ENCODE measurements around the gene MMP12.

MMP12 gene

DNA sequence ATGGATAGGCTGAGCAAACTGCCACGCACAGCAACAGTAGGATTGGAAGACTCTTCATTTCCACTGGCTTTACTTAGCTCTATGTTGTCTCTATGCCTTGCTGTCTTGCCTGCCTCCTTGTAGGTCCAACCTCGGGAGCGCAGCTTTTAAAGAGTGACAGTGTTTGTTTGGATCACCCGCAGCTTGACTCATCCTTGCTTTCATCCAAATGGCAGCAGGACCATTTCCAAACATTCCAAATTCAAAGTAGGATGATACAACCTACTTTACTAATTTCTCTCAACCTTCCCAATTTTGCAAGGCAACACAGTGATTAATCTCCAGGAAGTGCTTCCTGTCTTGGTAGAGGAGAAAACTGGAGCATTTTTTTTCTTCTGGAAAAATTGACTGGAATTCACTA lies 31.3 kb downstream of the MMP12 start, which contains the start of gene MMP3:
TSS of gene MMP3 (minus strand) at position 121 of the 400 bp plus-strand sequence. CDS start at position 58, 63 bp downstream.
- no peaks in the 10 kb centered on the region for H3K9me3 ChIP-seq (ENCODE audit: insufficient read depth, low read depth, low read length)
- H3K4me3 ChIP-seq (ENCODE audit: low read length): no peak within 1 kb of the TSS
- H3K36me3 ChIP-seq (ENCODE audit: insufficient read depth, low read depth, low read length): no peaks in the 10 kb centered on the region
- no peak within 1 kb of the TSS for H3K9ac ChIP-seq (ENCODE audit: low read depth, low read length)
- no peaks in the 10 kb centered on the region for H3K4me1 ChIP-seq (ENCODE audit: insufficient read depth, low read length)
- no peaks in the 10 kb centered on the region for H3K27me3 ChIP-seq (ENCODE audit: insufficient read depth, low read length)
- H3K27ac ChIP-seq (ENCODE audit: low read length): no peak within 1 kb of the TSS

DNA sequence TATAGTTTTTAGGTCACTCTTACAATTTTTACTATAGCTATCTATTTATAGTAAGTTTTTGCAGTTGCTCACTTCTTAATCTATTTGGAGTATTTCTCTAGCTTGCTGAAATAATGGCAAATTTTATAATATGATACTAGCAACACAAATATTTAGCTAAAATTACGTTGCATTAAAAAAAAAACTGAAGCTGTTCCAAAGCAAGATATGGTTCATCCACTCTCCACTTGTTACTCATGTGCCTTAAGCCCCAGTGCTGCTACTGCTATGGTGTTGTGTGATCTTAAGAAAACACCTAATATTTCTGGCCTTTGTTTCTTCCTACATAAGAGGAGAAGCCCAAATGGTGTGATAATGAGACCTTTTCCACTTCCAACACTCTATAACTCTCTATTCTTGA lies 31.9 kb downstream of the MMP12 start:
- no peak overlapping the region for H3K9ac ChIP-seq (ENCODE audit: low read depth, low read length)
- no peaks in the 10 kb centered on the region for H3K36me3 ChIP-seq (ENCODE audit: insufficient read depth, low read depth, low read length)
- no peaks in the 10 kb centered on the region for H3K4me1 ChIP-seq (ENCODE audit: insufficient read depth, low read length)
- H3K9me3 ChIP-seq (ENCODE audit: insufficient read depth, low read depth, low read length): no peaks in the 10 kb centered on the region
- H3K27me3 ChIP-seq (ENCODE audit: insufficient read depth, low read length): no peaks in the 10 kb centered on the region
- no peak overlapping the region for H3K4me3 ChIP-seq (ENCODE audit: low read length)
- H3K27ac ChIP-seq (ENCODE audit: low read length): no peak overlapping the region

GRCh38 chr11:102840018-102840417 lies 34.8 kb downstream of the MMP12 start:
- no peaks in the 10 kb centered on the region for H3K9me3 ChIP-seq (ENCODE audit: insufficient read depth, low read depth, low read length)
- peaks cover 11% of the 10 kb centered on the region for H3K4me1 ChIP-seq (ENCODE audit: insufficient read depth, low read length)
- no peaks in the 10 kb centered on the region for H3K36me3 ChIP-seq (ENCODE audit: insufficient read depth, low read depth, low read length)
- H3K4me3 ChIP-seq (ENCODE audit: low read length): no peak overlapping the region
- H3K9ac ChIP-seq (ENCODE audit: low read depth, low read length): no peak overlapping the region
- no peaks in the 10 kb centered on the region for H3K27me3 ChIP-seq (ENCODE audit: insufficient read depth, low read length)
- H3K27ac ChIP-seq (ENCODE audit: low read length): no peak overlapping the region

DNA sequence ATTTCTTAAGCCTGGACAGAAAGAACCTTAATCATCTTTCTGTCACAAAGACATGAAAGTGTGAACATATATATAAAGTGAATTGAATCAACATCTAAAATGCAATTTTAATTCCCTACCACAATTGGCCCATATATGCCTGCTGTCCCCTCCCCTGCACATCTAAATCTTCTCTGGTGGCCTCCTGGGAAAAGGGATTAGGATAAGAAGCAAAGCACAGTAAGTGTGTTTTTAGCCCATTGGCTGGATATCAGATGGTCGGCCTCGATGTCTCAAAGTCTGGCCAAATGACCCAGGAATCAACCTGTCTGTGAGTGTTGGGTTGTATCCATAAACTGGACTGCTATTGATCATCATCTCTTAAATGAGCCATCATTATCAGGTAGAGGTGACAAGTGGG lies 37.1 kb downstream of the MMP12 start:
- H3K4me1 ChIP-seq (ENCODE audit: insufficient read depth, low read length): peaks cover 11% of the 10 kb centered on the region
- H3K27ac ChIP-seq (ENCODE audit: low read length): no peak overlapping the region
- H3K9me3 ChIP-seq (ENCODE audit: insufficient read depth, low read depth, low read length): no peaks in the 10 kb centered on the region
- H3K4me3 ChIP-seq (ENCODE audit: low read length): no peak overlapping the region
- H3K9ac ChIP-seq (ENCODE audit: low read depth, low read length): no peak overlapping the region
- no peaks in the 10 kb centered on the region for H3K27me3 ChIP-seq (ENCODE audit: insufficient read depth, low read length)
- H3K36me3 ChIP-seq (ENCODE audit: insufficient read depth, low read depth, low read length): no peaks in the 10 kb centered on the region

DNA sequence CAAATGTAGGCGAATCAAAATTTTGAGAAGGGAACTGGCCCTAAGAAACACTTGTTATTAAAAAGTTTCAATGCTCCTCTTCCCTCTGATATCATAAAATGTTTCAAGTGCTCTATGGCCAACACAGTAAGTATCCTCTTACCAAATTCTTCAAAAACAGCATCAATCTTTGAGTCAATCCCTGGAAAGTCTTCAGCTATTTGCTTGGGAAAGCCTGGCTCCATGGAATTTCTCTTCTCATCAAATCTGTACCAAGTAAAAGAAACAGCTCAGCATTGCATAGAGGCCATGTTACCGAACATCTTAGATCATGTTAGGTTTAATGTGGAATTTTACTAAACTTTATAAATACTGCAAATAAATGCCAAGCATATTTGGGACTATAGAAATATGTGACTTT lies 37.6 kb downstream of the MMP12 start:
- H3K4me1 ChIP-seq (ENCODE audit: insufficient read depth, low read length): peaks cover 11% of the 10 kb centered on the region
- H3K4me3 ChIP-seq (ENCODE audit: low read length): no peak overlapping the region
- H3K9ac ChIP-seq (ENCODE audit: low read depth, low read length): no peak overlapping the region
- no peaks in the 10 kb centered on the region for H3K9me3 ChIP-seq (ENCODE audit: insufficient read depth, low read depth, low read length)
- no peaks in the 10 kb centered on the region for H3K27me3 ChIP-seq (ENCODE audit: insufficient read depth, low read length)
- H3K27ac ChIP-seq (ENCODE audit: low read length): no peak overlapping the region
- H3K36me3 ChIP-seq (ENCODE audit: insufficient read depth, low read depth, low read length): no peaks in the 10 kb centered on the region

DNA sequence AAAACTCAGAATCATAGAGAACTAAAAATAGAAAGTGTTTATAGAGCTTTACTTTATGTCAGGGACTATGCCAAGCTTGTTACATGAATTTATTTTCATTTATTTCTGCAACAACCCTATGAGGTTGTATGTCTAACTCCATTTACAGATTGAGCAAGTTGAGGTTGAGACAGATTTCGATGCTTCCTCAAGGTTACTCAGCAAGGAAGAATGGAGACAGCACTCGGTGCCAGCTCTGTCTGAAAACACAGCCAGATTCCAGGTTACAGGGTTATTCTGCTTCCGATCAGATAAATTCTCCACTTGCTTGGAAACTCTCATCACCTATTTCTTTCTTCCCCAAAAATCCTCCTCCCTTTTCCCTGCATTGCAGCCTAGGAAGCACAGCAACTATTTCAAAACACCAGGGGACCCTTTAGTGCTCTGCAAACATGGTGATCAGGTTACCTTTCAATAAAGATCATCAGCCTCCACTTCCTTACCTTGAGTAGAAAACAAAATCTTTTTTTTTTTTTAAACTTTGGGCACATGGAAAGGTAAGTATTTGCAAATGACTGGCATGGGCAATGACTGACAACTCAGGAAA lies 38.4 kb downstream of the MMP12 start:
- Histone ChIP-seq H3K9ac (ENCODE audit: low read depth, low read length) (0 out of 2 replicates have a peak overlapping the region, but pooled peaks have one; percentile 9), H3K36me3 (ENCODE audit: insufficient read depth, low read depth, low read length) (no peaks in the 10 kb centered on the region), H3K4me1 (ENCODE audit: insufficient read depth, low read length) (peaks cover 11% of the 10 kb centered on the region), H3K27ac (ENCODE audit: low read length) (no peak overlapping the region), H3K4me3 (ENCODE audit: low read length) (0 out of 2 replicates have a peak overlapping the region, but pooled peaks have one; percentile 20), H3K27me3 (ENCODE audit: insufficient read depth, low read length) (no peaks in the 10 kb centered on the region), H3K9me3 (ENCODE audit: insufficient read depth, low read depth, low read length) (no peaks in the 10 kb centered on the region)

DNA sequence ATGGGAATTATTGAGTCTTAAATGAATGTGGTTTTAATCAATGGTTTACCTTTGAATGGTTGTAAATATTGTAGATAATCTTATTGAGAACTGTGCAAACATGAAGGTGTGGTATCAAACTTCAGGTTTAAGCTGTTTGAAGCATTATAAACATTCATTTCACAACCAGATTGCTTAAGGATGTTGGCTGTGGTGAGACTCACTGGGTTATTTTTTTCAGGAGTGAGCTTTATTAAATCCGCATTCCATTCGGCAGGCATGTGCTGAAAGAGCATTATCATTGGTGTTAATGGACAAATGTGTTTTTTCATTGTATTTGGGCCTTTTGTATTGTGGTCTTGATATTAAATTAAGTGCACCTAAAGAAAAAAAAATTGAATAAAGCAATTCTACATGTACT lies 41.1 kb downstream of the MMP12 start:
- no peaks in the 10 kb centered on the region for H3K9me3 ChIP-seq (ENCODE audit: insufficient read depth, low read depth, low read length)
- no peak overlapping the region for H3K27ac ChIP-seq (ENCODE audit: low read length)
- peaks cover 11% of the 10 kb centered on the region for H3K4me1 ChIP-seq (ENCODE audit: insufficient read depth, low read length)
- H3K36me3 ChIP-seq (ENCODE audit: insufficient read depth, low read depth, low read length): no peaks in the 10 kb centered on the region
- H3K27me3 ChIP-seq (ENCODE audit: insufficient read depth, low read length): no peaks in the 10 kb centered on the region
- H3K9ac ChIP-seq (ENCODE audit: low read depth, low read length): no peak overlapping the region
- no peak overlapping the region for H3K4me3 ChIP-seq (ENCODE audit: low read length)

DNA sequence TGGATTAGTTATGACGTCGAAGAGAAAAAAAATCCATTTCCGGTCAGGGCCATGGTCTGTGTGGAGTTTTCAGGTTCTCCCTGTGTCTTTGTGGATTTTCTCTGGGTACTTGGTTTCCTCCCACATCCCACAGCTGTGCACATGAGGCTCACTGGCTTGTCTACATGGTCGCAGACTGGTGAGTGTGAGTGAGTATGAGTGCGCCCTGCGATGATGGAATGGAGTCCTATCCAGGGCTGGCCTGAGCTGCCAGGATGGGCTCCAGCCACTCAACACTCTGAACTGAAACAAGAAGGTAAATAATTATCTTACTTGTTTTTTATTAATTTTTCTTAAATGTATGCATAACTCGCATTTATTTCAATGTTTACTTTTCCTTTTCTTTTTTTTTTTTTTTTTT lies 42.2 kb downstream of the MMP12 start:
- H3K36me3 ChIP-seq (ENCODE audit: insufficient read depth, low read depth, low read length): no peaks in the 10 kb centered on the region
- H3K9me3 ChIP-seq (ENCODE audit: insufficient read depth, low read depth, low read length): no peaks in the 10 kb centered on the region
- peaks cover 11% of the 10 kb centered on the region for H3K4me1 ChIP-seq (ENCODE audit: insufficient read depth, low read length)
- H3K27me3 ChIP-seq (ENCODE audit: insufficient read depth, low read length): no peaks in the 10 kb centered on the region
- H3K9ac ChIP-seq (ENCODE audit: low read depth, low read length): no peak overlapping the region
- no peak overlapping the region for H3K4me3 ChIP-seq (ENCODE audit: low read length)
- H3K27ac ChIP-seq (ENCODE audit: low read length): no peak overlapping the region

DNA sequence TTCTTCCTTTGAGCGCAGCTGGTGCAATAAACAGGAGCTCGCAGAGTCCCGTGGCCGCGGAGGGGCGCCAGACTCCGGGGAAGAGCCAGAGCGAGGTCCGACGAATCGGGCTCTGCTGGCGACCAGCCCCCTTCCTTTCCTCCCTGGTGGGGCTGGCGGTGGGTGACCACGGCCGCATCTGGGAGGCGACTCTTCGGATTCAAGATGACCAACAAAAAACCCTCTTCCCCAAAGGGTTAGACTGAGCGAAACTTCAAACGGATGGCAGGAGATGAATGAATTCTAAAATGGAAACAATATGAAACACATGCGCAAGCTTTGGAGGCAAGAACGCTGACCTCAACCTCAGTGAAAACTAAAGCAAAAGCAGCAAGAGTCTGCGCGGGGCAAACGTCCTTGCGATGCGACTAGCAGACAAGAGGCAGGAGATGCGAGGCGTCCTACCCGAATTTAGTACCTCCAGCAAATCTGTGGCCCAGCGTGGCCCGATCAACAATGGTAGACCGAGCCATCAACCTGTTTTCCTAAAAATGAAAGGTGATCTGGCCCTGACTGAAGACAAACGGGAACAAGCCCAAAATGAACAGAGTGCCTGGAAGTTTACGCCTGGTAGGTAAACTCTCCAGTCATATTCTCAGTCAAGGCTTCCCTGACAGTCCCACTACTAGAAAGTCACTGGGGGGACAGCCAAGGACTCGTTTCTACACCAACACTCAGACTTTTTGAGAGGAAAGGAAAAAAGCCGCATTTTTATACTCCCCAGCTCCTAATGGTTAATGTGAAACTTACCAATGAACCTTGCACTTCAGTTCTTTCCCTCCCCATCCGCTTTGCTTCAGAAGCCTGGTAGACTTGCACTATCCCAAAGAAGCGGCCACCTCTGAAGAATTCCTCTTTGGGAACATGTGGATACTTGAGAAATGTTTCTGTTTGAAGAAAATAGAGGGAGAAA lies 43.0 kb downstream of the MMP12 start:
- Histone ChIP-seq H3K4me1 (ENCODE audit: insufficient read depth, low read length) (peaks cover 11% of the 10 kb centered on the region), H3K36me3 (ENCODE audit: insufficient read depth, low read depth, low read length) (no peaks in the 10 kb centered on the region), H3K4me3 (ENCODE audit: low read length) (no peak overlapping the region), H3K27ac (ENCODE audit: low read length) (no peak overlapping the region), H3K27me3 (ENCODE audit: insufficient read depth, low read length) (no peaks in the 10 kb centered on the region), H3K9ac (ENCODE audit: low read depth, low read length) (no peak overlapping the region), H3K9me3 (ENCODE audit: insufficient read depth, low read depth, low read length) (no peaks in the 10 kb centered on the region)

DNA sequence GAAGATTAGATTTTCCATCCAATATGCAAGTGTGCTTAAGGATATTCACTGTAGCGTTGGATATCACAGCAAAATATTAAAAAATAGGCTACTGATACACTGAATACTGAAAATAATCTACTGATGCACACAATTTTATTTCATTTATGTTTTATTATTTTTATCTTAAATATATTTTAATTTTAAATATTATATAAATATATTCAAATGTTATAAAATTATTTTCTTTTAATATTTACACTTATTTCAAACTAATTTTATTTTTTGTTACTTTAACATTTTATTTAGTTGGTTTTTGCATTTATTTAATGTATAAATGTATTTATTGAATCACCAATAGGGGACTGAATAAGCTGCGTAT lies 43.7 kb downstream of the MMP12 start:
- Histone ChIP-seq H3K9me3 (ENCODE audit: insufficient read depth, low read depth, low read length) (peaks cover 2% of the 10 kb centered on the region), H3K27me3 (ENCODE audit: insufficient read depth, low read length) (no peaks in the 10 kb centered on the region), H3K36me3 (ENCODE audit: insufficient read depth, low read depth, low read length) (no peaks in the 10 kb centered on the region), H3K27ac (ENCODE audit: low read length) (no peak overlapping the region), H3K4me3 (ENCODE audit: low read length) (no peak overlapping the region), H3K4me1 (ENCODE audit: insufficient read depth, low read length) (peaks cover 4% of the 10 kb centered on the region; the same call in 1 of the 2 replicates), H3K9ac (ENCODE audit: low read depth, low read length) (no peak overlapping the region)

- Histone ChIP-seq H3K4me3 (ENCODE audit: low read length) (no peak overlapping the region), H3K36me3 (ENCODE audit: insufficient read depth, low read depth, low read length) (no peaks in the 10 kb centered on the region), H3K9ac (ENCODE audit: low read depth, low read length) (no peak overlapping the region), H3K27me3 (ENCODE audit: insufficient read depth, low read length) (no peaks in the 10 kb centered on the region), H3K9me3 (ENCODE audit: insufficient read depth, low read depth, low read length) (peaks cover 7% of the 10 kb centered on the region), H3K4me1 (ENCODE audit: insufficient read depth, low read length) (no peaks in the 10 kb centered on the region; the same call in 1 of the 2 replicates), H3K27ac (ENCODE audit: low read length) (no peak overlapping the region)
Measured at GRCh38 chr11:102830001-102830727, 44.6 kb downstream of the MMP12 start.
